HG03196 (cell line): ENCODE results near the gene SUPT16H.

Experiments
- ATAC-seq: cut with Tn5 transposase; IDR thresholded peaks from one replicate; pipeline ENCODE4 v1.9.1; 2021; ENCODE audit not compliant: unreplicated experiment

SUPT16H gene

GRCh38 chr14:21302013-21302835, 81.6 kb downstream of the SUPT16H start:
- no peak for ATAC-seq
